Stimulated activated CD8-positive, alpha-beta memory T cell treated with anti-CD3 and anti-CD28 coated beads, Interleukin-12 subunit alpha, Interleukin-12 subunit beta, amount 100 ng/mL, for 24 hours (primary cell): ENCODE data around the gene NMNAT3.
"Not testable (repeated sequence)": the region's sequence is repeated elsewhere in the genome, so short reads cannot be mapped to it uniquely, and the experiment has no call there.

ENCODE experiments used
- DNase-seq: peaks from one replicate; pipeline ENCODE4 v3.0.0-alpha.2; 2020; ENCODE audit errors: extremely low read depth

The NMNAT3 gene

GRCh38 chr3:139636511-139636910, 41.3 kb downstream of the NMNAT3 start:
- DNase-seq: no peak

DNA sequence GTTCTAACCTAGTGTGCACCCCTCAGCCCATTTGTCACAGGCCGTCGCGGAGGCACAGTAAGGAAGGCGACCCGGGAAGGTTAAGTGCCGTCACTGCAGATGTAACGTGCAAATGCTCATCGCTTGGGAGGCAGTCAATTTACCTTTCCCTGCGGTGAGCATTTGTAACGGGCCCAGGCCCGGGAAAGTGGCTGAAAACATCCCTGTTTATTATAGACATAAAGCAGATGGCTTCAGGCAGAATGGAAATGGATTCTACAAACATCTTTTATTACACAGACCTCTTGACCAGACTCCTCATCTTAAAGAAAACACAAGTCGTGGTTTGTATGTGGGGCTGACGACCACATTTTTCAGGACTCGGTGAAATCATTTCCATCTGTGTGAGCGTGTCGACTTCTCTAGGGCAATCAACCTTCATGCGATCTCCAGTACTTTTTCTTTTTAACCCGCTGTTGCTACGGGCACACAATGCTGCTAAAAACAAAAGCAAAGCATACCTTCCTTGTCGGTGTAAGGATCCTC, 43.6 kb downstream of the NMNAT3 start:
- no peak for DNase-seq

DNA sequence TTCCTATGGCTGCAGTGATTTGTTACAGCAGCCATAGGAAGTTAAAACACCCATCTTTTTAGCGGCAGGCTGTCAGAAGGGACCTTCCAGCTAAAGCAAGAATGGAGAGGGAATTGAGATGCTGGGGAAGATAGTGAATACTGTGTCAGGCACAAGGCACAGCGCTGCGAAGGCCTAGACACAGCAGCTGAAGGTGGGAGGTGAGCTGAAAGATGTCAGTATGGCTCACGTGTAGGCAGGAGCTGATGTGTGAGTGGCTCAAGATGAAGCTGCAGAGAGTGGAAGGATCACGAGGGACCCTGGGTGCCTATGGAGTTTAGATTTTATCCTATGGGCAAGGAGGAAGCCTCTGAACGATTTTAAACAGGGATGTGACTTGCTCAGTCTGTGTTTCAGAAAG, 44.3 kb downstream of the NMNAT3 start:
- DNase-seq: no peak

DNA sequence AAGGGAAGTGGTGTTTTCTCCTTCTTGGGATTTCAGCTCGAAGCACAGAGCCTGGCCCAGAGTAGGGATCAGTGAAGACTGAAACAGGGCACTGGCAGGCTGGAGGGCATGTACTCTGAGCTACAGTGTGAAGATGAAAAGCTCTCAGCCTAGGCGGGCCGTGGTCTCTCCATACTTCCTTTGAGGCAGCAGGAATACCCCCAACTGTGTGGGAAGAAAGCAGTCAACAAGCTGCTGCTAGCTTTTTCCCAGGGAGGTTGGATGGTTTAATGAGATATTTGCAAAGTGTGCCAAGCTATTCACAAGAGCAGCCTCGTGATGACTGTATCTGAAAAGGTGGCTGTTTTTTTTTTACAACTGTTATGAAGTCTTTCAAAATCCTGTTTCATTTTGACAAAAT, 47.2 kb downstream of the NMNAT3 start:
- no peak for DNase-seq

DNA sequence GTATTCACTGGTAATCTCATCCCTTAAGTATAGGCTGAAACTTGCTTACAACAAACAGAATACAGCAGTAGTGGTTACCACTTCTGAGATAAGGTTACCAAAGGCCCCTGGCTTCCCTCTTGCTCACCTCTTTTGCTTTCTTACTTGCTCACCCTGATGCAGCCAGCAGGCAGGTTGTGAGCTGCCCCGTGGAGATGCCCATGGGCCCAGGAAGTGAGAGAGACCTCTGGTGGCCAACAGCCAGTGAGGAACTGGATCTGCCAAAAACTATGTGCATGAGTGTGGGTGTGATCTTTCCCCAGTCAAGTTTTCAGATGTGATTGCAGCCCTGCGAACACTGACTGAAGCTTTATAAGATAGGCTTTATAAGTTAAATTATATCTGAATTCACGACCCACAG, 48.7 kb downstream of the NMNAT3 start:
- no peak for DNase-seq

DNA sequence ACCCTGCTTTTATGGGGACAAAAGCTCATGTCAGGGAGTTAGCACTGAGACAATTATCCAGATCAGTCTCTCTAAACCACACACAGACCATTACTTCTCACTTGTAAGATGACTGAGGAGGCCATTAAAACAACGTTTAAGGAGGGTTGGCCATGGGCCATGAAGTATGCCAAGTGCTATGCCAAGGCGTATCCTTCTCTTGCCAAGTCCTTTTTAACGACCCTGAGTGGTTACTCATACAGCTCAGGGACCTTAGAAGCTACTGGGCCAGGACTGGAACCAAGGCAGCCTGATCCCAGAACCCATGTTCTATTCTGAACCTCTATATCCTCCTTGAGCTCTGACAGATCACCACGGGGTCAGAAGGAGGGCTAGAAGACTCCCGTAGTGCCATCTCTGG, 50.0 kb downstream of the NMNAT3 start:
- no peak for DNase-seq

DNA sequence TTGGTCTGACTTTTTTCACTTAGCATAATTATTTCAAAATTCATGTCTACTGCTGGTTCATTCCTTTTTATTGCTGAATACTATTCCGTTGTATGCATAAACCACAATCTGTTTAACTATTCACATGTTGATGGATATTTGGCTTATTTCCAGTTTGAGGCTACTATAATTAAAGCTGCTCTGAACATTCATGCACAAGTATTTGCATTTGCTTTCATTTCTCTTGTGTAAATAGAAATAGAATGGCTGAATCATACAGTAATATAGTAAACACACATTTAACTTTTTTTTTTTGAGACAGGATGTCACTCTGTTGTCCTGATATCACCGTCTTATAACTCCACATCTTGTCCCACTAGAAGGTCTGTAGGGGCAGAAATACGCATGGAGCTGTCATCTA, 57.3 kb downstream of the NMNAT3 start:
- no peak for DNase-seq

DNA sequence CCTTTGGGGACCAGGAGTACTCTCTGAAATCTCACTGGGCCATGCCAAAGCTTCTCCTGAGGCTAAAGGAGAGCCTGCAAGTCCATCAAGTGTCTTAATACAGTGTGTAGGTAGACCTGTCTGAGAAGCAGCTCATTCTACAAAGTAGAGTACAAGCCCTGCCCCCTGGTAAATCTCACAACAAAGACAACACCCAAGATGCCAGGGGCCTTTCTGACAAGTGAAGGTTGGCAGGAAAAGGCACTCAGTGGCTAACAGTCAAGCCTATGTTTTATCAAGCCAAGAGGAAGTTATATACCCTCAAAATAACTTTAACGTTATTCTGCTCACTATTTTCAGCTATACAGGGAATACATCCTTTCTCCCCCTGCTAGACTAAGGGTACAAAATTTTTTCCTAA, 58.3 kb downstream of the NMNAT3 start:
- no peak for DNase-seq

GRCh38 chr3:139617672-139618268, 60.0 kb downstream of the NMNAT3 start:
- no peak for DNase-seq

GRCh38 chr3:139611528-139611927, 66.2 kb downstream of the NMNAT3 start:
- DNase-seq: no peak

- no peak for DNase-seq
Measured at GRCh38 chr3:139610886-139611285, 66.9 kb downstream of the NMNAT3 start.

DNA sequence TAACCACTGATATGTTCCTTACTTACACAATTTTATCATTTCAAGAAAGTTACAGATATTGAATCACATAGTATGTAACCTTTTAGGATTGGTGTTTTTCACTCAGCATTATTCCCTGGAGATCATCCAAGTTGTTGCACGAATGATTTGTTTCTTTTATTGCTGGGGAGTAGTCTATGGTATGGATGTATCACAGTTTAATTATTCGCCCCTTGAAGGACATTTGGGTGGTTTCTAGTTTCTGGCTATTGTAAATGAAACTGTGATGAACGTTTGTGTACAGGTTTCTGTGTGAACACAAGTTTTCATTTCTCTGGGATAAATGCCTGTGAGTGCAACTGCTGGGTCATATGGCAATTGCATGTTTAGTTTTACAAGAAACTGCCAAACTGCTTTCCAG, 68.8 kb downstream of the NMNAT3 start:
- no peak for DNase-seq

GRCh38 chr3:139608108-139608380, 69.7 kb downstream of the NMNAT3 start:
- no peak for DNase-seq

- DNase-seq: no peak
Measured at GRCh38 chr3:139607257-139608107, 70.3 kb downstream of the NMNAT3 start.

- no peak for DNase-seq
Measured at GRCh38 chr3:139602003-139602402, 75.8 kb downstream of the NMNAT3 start.

DNA sequence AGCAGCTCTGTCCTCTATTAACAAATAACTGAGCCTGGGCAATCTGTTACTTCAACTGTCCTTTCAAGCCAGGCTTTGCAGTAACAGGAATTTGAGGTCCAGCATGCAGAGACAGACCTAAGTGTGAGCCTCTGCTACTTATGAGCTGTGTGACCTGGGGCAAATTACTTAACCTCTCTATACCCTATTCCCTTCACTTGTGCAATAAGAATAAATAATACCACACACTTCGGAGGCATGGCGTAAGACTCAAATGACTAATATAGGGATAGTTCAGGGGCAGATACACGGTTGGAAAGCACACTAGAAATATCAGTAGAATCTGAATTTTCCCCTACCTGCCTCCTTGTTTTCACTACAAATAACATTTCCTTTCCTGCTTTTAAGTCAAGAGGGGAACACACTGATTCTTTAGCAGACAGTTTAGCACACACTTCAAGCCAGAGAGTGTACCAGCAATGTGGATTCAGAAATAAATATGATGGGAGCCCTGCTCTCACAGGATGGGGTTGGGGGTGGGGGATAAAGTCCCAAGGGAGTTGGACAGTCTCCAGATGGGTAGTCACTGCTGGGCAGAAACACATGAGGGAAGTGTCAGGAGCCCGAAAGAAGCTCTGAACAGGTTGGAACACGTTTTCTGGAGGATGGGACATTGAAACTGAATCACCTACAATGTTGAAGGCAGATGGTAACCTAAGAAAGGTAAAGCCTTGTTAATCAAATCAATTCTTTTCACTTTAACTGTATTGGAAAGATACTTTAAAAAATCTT, 76.4 kb downstream of the NMNAT3 start:
- no peak for DNase-seq

DNA sequence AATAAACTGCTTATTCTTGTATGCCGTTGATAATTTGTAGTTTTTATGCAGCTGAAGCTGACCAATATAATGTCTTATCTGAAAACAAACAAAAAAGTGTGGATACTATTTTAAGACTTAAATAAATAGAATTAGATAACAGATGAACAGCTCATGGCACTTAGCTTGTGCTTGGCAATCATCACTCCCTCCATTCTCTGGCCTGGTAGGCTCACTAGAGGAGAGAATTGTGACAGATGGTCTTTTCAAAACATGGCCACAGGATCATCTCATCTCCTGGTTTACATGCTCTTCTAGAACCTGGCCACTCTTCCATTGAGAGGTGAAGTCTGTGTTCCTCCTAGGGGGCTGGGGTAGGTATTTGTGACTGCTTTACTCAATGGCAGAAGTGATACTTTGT, 79.8 kb downstream of the NMNAT3 start:
- no peak for DNase-seq

- DNase-seq: not testable (repeated sequence)
Measured at GRCh38 chr3:139591186-139591585, 86.6 kb downstream of the NMNAT3 start.

DNA sequence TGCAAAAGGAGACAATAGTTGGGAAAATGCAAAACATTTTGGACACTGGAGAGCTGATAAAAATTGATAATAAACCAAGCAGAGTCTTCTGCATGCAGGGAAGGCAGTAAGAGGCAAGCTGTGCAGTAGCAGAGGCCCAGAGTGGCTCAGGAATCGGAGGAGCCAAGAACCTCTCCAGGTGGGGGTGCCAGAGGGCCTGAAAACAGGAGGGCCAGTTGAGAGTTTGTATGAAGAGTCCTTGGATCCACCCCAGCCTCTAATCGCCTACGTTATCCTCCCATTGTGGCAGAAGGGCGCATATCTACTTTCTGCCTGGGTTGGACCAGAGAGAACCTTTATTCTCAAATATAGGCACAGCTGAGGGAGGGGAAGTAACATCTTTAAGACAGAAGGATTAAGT, 89.3 kb downstream of the NMNAT3 start:
- DNase-seq: no peak

DNA sequence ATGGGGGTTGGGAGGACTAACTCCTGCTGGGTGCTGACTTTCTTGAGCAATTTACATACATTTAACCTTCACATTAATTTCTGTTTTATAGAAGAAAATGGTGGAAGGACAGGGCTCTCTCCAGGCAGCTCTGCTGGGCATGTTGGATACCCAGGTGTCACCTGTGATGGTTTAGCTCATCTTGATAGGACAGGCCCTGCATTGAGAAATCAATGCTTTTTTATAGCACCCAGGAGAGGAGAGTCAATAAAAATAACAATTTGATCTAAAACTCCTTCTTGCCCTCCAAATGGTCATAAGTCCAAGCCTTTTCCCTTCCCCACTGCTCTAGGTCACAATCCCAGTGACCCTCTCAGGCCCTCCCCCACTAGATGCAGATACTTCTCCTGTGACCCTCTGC, 90.0 kb downstream of the NMNAT3 start:
- DNase-seq: no peak

DNA sequence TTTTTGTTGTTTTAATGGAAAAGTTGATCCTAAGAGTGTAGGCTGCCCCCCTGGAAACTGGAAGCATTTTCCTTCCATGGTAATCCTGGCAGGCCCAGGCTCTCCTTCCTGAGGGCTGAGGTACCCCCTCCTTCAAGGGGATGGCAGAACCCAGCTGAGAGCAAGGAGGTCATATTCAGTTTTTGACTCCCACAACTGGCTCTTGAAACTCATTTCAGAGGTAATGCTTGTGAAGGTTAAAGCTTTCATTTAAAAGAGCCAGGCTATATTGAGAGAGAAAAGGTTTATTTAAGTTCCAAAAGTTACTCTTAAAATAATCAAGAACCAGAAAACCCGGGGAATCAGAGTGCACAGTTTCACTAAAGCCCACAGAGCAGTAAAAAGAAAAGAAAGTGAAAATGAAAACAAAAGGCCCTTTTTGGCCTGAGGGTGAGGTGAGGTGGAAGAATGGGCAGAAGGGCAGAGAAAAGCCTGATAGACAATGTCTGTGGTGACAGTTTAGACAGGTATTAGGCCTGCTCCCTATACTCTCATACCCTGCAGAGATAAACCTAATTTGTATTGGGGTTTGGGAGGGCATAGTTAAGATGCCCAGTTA, 91.3 kb downstream of the NMNAT3 start:
- DNase-seq: no peak

- DNase-seq: no peak
Measured at GRCh38 chr3:139585820-139586219, 92.0 kb downstream of the NMNAT3 start.
